Measurements from ENCODE around the gene SALL1.

The SALL1 gene

GRCh38 chr16:51150888-51151320 is at the start of gene SALL1:
Gene SALL1 (minus strand): TSS chr16:51151270. CDS start chr16:51151241, 29 bp downstream.
- TF ChIP-seq CTCF (conservative IDR thresholded peaks at IDR 0.05): no peak

GRCh38 chr16:51200793-51201192 is 49.7 kb upstream of the SALL1 start:
- no peak overlapping the region for H3K27ac ChIP-seq
- TF ChIP-seq CTCF (conservative IDR thresholded peaks at IDR 0.05): no peak

More at GRCh38 chr16:51150888-51151320, at the start of gene SALL1:
- H3K27ac ChIP-seq: no peak within 1 kb of the TSS

- no peak for TF ChIP-seq CTCF (conservative IDR thresholded peaks at IDR 0.05)
- no peak overlapping the region for H3K27ac ChIP-seq
Measured at GRCh38 chr16:51197953-51198748, 47.1 kb upstream of the SALL1 start.

- H3K27ac ChIP-seq: no peak overlapping the region
- TF ChIP-seq CTCF (conservative IDR thresholded peaks at IDR 0.05): no peak
Measured at GRCh38 chr16:51193879-51194278, 42.8 kb upstream of the SALL1 start.

GRCh38 chr16:51184702-51185433 is 33.8 kb upstream of the SALL1 start:
- no peak for TF ChIP-seq CTCF (conservative IDR thresholded peaks at IDR 0.05)
- no peak overlapping the region for H3K27ac ChIP-seq

- no peak overlapping the region for H3K27ac ChIP-seq
- no peak for TF ChIP-seq CTCF (conservative IDR thresholded peaks at IDR 0.05)
Measured at GRCh38 chr16:51181503-51181811, 30.4 kb upstream of the SALL1 start.

- H3K27ac ChIP-seq: no peak overlapping the region
- TF ChIP-seq CTCF (conservative IDR thresholded peaks at IDR 0.05): no peak
Measured at GRCh38 chr16:51180719-51181502, 29.8 kb upstream of the SALL1 start.
